Fibroblast of skin of scalp (primary cell): ENCODE data around the gene ATXN1. TPM values are rescaled to one million over a fixed set of nuclear protein-coding genes. Genes with fewer than 3 reads are reported as not detected.
"Not testable (repeated sequence)": the region's sequence is repeated elsewhere in the genome, so short reads cannot be mapped to it uniquely, and the experiment has no call there.

Experiments used
- DNase-seq: peaks from one replicate; pipeline ENCODE4 v3.0.0-alpha.2; 2013
- polyA plus RNA-seq, 2 experiments: library from polyadenylated mRNA; unstranded; fragments of 120-200 nt; gene quantifications; one replicate each; pipeline ENCODE4 v1.2.1, GENCODE V29; 2013; ENCODE audit not compliant: insufficient read length in 2 of 2

Gene ATXN1
- 31.7 TPM for polyA plus RNA-seq (2013, experiment 1 of 2; ENCODE audit: insufficient read length)
- 35.5 TPM for polyA plus RNA-seq (2013, experiment 2 of 2; ENCODE audit: insufficient read length)

- DNase-seq, result peak; percentile 71
Measured at GRCh38 chr6:16760516-16761470, at the start of gene ATXN1. Gene ATXN1 (minus strand): TSS chr6:16761460.

DNA sequence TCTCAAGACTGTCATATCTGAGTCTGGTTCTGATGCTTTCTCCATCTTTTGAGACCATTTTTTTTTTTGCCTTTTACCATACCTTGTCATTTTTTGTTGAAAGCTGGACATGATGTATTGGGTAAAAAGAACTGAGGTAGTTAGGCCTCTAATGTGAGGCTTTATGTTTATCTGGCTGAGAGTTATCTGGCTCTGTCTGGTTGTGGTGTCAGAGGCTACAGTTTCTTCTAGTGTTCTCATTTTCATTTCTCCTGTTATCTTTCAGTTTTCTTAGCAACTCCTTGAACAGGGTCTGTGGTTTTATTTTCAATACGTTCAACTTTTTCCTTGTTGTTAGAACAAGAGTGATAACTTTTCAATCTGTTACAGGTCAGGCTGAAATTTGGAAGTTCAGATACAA lies 49.2 kb upstream of the ATXN1 start:
- no peak for DNase-seq

GRCh38 chr6:16809753-16810358 lies 48.6 kb upstream of the ATXN1 start:
- DNase-seq, result no peak

- no peak for DNase-seq
Measured at GRCh38 chr6:16807956-16808355, 46.7 kb upstream of the ATXN1 start.

DNA sequence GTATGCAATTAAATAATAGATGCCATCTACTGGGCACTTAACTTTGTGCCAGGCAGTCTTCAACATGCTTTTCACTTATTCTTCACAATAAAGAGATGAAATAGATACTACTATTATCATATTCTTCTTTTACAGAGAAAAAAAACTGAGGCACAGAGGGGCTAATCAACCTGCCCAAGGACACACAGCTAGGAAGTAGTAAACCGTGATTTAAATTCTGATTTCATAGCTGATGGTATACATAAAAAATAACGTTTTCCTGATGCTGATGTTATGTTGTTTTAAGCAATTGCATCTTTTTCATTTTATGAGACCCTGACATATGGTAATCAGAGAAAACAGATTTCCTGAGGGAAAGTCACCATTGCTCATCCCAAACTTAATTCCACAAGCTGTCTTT lies 45.1 kb upstream of the ATXN1 start:
- DNase-seq, result no peak

GRCh38 chr6:16805243-16805950 lies 44.1 kb upstream of the ATXN1 start:
- no peak for DNase-seq

GRCh38 chr6:16804546-16805242 lies 43.4 kb upstream of the ATXN1 start:
- no peak for DNase-seq

DNA sequence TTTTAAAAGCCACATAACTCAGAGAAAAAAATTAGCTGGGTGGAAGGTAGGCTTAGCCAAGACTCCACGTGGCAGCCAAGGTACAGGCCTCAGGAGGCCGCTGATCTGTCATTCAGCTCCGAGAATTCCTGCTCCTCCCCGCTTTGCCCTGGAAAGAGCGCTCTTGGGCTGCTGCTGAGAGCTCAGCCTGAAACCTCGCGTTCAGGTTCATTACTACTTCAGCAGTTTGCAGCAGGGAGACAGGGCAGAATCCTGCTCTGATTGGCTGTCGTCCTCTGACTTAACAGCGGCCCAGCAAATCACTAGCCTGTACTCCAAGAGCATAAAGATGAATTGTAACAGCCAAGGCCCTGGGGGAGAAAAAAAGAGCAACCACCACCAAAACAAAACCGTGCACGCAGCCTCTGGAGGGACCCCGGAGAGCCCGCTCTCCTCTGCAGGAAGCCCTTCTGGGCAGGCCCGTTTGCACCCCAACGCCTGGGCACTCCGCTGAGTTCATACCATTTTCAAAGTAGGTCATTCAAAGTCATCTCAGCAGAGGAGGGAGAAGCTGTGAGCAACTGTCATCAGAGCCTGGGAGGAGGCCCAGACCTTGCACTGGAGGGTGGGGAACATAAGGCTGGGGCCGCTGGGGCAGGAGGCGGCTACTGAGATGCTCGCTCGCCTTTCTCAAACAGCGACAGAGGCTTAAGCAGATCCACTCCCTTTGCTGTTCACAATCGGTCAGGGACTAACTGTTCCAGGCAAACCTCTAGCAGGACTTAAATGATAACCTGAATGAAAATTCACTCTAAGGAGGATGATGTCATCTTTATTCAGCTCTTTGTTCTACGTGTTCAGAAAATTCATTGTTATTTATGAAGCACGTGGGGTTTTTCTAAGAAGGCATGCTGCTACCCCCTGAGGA lies 42.3 kb upstream of the ATXN1 start:
- peak; percentile 36 for DNase-seq

DNA sequence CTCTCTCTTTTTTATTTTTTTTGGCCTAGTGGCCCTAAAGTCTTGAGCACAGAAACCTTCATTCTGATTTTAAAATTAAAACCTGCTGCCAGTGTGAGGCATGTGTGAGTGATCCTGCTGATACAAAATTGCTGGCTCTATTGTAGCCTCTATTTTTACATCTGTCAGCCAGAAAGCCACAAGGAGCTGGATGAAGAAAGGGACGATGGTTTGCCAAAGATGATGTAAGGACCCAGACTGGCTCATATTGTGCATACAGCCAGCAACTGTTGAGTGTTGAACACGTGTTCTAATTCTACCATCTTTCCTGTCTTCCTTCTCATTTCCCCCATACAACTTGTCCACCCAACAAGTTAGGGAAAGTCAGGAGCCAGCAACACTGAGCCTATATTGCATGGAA lies 40.8 kb upstream of the ATXN1 start:
- peak; percentile 76 for DNase-seq

DNA sequence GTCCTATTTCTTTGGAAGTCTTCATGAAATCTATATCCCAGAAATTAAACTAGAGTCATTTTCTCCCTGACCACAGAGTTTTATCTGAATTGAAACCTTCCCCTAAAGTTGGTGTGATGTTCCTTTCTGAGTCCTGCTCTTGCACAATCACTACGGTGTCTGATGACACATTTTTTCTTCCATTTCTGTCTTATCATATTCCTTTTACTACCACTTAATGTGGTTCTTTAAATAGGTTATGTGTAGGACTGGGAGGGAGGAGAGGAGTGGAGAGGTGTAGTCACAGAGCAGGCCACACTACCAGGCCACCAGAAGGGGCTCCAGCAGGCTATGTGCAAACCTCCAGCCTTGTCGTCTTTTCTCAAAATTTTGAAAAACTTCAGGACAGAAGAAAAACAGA lies 39.7 kb upstream of the ATXN1 start:
- peak; percentile 31 for DNase-seq

DNA sequence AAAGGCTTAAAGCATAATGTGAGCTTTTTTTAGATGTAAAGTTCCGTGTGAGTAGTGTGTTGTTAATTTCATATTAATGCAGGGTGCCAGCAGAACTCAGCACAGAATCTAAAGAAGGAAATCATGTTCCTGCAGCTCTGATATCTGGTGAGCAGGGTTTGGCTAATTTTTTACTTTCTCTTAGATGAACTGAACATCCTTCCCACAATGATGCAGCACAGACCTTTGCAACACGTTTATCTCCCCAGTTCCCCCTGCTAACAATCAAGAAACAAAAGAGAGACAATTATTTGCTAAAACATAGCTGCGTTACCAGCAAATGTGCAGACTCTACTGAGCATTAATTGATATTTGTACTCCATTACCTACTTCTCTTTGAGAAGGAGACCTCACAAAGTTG lies 39.1 kb upstream of the ATXN1 start:
- DNase-seq, result no peak

DNA sequence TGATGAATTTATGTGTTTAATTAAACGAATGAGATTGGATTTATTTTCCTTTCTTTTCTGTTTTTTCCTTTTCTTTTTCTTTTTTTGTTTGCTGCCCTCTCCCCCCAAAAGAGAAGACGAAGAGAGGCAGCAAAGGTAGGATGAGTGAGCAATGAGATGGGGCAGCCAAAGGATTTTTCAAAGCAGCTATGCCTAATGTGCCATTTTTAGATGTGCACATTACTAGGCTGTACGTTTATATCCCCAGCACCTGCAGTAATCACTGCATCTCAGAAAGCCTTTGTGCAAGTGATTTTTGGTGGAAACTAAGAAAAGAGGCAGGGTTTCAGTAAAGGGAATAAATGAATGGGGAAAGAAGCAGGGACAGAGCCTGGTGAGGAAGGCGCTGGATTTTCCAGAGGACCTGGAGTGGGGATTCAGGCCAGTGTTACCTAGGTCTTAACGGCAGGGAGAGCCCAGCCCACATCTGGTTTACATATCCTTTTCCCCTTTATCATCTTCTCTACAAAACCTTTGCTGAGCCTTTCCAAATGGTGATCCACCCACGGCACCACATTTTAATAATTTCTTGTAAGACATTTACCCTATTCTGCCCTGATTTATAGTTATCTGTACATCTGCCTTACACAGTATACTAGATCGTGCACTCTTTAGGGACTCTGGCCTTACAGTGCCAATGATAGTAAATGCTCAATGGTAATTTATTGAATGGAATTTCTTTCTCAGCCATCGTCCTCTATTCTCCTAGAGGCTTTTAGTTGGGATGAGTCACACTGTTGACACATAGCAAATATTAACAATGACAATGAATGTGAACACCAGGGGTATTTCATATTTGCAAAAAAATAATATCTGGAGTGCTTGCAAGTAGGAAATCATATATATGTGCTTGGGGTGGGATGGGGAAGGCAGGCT lies 38.3 kb upstream of the ATXN1 start:
- peak; percentile 63 for DNase-seq

DNA sequence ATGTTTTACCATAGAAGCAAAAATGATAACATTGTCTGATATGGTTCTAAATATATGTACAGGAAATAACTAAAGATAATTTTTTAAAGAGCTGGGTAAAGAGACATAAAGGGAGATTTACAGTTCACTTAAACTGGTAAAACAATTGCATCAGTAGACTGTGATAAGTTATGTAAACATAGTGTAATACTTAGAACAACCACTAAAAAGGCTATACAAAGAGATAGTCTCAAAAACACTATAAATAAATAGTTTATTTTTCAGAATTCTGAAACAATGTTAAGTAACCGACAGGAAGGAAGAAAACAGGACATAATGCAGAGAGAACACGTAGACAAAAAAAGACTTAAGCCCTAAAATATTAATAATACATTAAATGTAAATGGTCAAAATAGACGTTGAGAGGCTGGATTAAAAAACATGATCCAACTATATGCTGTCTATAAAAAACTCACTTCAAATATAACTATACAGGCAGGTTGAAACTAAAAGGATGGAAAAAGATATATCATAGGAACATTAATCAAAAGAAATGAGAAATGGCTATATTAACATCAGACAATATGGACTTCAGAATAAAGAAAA lies 32.7 kb upstream of the ATXN1 start:
- DNase-seq, result no peak

DNA sequence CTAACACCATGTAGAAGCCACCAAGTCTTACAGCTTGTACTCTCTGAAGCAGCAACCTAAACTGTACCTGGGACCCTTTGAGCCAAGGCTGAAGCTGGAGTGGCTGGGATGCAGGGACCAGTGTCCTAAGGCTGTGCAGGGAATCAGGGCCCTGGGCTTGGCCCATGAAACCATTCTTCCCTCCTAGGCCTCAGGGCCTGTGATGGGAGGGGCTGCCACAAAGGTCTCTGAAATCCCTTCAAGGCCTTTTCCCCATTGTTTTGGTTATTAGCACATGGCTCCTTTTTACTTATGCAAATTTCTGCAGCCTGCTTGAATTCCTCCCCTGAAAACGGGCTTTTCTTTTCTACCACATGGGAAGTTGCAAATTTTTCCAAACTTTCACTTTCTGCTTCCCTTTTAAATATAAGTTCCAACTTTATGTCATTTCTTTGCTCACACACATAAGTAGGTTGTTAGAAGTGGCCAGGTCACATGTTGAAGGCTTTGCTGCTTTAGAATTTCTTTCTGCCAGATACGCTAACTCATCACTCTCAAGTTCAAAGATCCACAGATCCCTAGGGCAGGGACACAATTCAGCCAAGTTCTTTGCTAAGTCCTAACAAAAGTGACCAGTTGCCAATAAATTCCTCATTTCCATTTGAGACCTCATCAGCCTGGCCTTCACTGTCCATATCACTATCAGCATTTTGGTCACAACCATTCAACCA lies 28.2 kb upstream of the ATXN1 start:
- DNase-seq, result no peak

- DNase-seq, result peak; percentile 49
Measured at GRCh38 chr6:16787128-16787682, 25.9 kb upstream of the ATXN1 start.

- no peak for DNase-seq
Measured at GRCh38 chr6:16785496-16785895, 24.2 kb upstream of the ATXN1 start.

DNA sequence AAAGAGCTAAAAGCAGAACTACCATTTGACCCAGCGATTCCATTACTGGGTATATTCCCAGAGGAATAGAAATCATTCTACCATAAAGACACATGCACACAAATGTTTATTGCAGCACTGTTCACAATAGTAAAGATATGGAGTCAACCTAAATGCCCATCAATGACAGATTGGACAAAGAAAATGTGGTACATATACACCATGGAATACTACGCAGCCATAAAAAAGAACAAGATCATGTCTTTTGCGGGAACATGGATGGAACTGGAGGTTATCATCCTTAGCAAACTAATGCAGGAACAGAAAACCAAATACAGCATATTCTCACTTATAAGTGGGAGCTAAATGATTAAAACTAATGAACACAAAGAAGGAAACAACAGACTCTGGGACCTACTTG lies 23.7 kb upstream of the ATXN1 start:
- DNase-seq, result not testable (repeated sequence)

DNA sequence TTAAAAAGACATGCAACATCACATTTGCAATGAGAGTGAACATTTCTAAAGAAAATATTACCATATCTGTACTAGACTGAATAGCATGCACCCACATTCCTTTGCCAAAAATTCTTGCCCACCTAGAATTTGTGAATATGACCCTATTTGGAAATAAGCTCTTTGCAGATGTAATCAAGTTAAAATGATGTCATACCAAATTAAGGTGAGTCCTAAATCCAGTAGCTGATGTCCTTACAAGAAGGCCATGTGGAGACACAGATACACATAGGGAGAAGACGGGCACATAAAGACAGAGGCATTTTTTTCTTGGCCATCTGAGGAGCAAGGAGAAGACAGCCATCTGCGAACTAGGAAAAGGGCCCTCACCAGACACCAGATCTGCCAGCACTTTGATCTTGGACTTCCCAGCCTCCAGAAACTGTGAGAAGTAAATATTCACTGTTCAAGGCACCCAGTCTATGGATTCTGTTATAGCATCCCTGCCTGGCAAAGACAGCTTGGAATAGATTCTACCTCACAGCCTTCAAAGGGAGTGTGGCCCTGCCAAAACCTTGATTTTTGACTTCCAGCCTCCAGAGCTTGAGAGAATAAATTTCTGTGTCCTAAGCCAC lies 22.8 kb upstream of the ATXN1 start:
- DNase-seq, result no peak
